GM12878 (cell line): ENCODE data around the gene DCTN2. TPM values are rescaled to one million over a fixed set of nuclear protein-coding genes. Genes with fewer than 3 reads are reported as not detected.
A peak's percentile ranks its signal among the peaks of the same experiment; 100 is the strongest.

ENCODE experiments used
- ATF3 ChIP-seq: IDR thresholded peaks from 2 replicates; pipeline ENCODE4 v1.6.1; 2011; ENCODE audit warnings: low read depth, mild to moderate bottlenecking, low read length, moderate library complexity, borderline replicate concordance; ENCODE audit errors: extremely low read depth
- CREB1 ChIP-seq: IDR thresholded peaks from 2 replicates; pipeline ENCODE4 v1.6.1; 2012; ENCODE audit warnings: low read depth, mild to moderate bottlenecking, inconsistent platforms
- CREM ChIP-seq: IDR thresholded peaks from 2 replicates; pipeline ENCODE4 v1.6.1; 2014; ENCODE audit warnings: antibody characterized with exemption, low read depth
- CTCF ChIP-seq, 3 experiments: IDR thresholded peaks in 2 of 3; conservative IDR thresholded peaks in 1 of 3; 2 replicates each; pipeline ENCODE4 v1.5.1; 2011; ENCODE audit warnings: low read depth in 3 of 3, low read length in 3 of 3, mild to moderate bottlenecking in 3 of 3, control low read depth in 2 of 3, moderate library complexity in 2 of 3, inconsistent platforms in 1 of 3, mixed read lengths in 1 of 3; ENCODE audit not compliant: control insufficient read depth in 2 of 3, insufficient read depth in 1 of 3; ENCODE audit errors: extremely low read depth in 1 of 3
- EGR1 ChIP-seq, 2 experiments: IDR thresholded peaks; 1 replicate in 1 of 2; 2 replicates in 1 of 2; pipeline ENCODE4 v1.6.1; 2011 to 2012; ENCODE audit warnings: low read depth in 2 of 2, low read length in 2 of 2, borderline replicate concordance in 1 of 2, mild to moderate bottlenecking in 1 of 2, moderate library complexity in 1 of 2
- ESRRA ChIP-seq: IDR thresholded peaks from 2 replicates; pipeline ENCODE4 v1.6.1; 2012; ENCODE audit warnings: mild to moderate bottlenecking, low read length, improper control_type of control experiment
- FOS ChIP-seq: IDR thresholded peaks from 3 replicates; pipeline ENCODE4 v1.6.1; 2011; ENCODE audit warnings: borderline replicate concordance; ENCODE audit not compliant: insufficient read length; ENCODE audit errors: extremely low read depth
- KLF5 ChIP-seq: fragments of 450-650 bp; IDR thresholded peaks from 2 replicates; pipeline ENCODE4 v1.6.1; 2014; ENCODE audit warnings: mild to moderate bottlenecking; ENCODE audit not compliant: partially characterized antibody
- MXI1 ChIP-seq: fragments of 150-350 bp; IDR thresholded peaks from 2 replicates; pipeline ENCODE4 v1.6.1; 2011; ENCODE audit warnings: low read depth, mild to moderate bottlenecking, inconsistent platforms, low read length, improper control_type of control experiment
- PKNOX1 ChIP-seq: fragments of 450-650 bp; IDR thresholded peaks from 2 replicates; pipeline ENCODE4 v1.6.1; 2016; ENCODE audit warnings: mild to moderate bottlenecking
- PML ChIP-seq: IDR thresholded peaks from 2 replicates; pipeline ENCODE4 v1.6.1; 2012; ENCODE audit warnings: low read length, inconsistent platforms
- SIX5 ChIP-seq: IDR thresholded peaks from 2 replicates; pipeline ENCODE4 v1.6.1; 2011; ENCODE audit warnings: mild to moderate bottlenecking, low read depth, low read length, moderate library complexity; ENCODE audit not compliant: severe bottlenecking
- SKIL ChIP-seq: fragments of 450-650 bp; IDR thresholded peaks from 2 replicates; pipeline ENCODE4 v1.6.1; 2017; ENCODE audit warnings: mild to moderate bottlenecking, low read depth, inconsistent platforms; ENCODE audit not compliant: poor library complexity, severe bottlenecking
- SMAD1 ChIP-seq: fragments of 450-650 bp; IDR thresholded peaks from 2 replicates; pipeline ENCODE4 v1.6.1; 2018; ENCODE audit warnings: mild to moderate bottlenecking, low read depth; ENCODE audit not compliant: partially characterized antibody
- SP1 ChIP-seq: IDR thresholded peaks from one replicate; pipeline ENCODE4 v1.6.1; 2011; ENCODE audit warnings: low read depth, low read length
- SRF ChIP-seq, 2 experiments: IDR thresholded peaks; 2 replicates each; pipeline ENCODE4 v1.6.1; 2011; ENCODE audit warnings: low read depth in 2 of 2, low read length in 2 of 2, mild to moderate bottlenecking in 1 of 2, moderate library complexity in 1 of 2
- TARDBP ChIP-seq: IDR thresholded peaks from 2 replicates; pipeline ENCODE4 v1.6.1; 2016; ENCODE audit warnings: borderline replicate concordance
- polyA plus RNA-seq, 11 experiments: library from polyadenylated mRNA; depleted of rRNA in 4 of 11; unstranded in 6 of 11; stranded (reverse) in 5 of 11; fragments of >200 nt; fragmentation: Nextera tagmentation in 4 of 11; fragmentation: Illumina TruSeq in 1 of 11; extraction: Ambion mirVana in 4 of 11; extraction: Trizol in 1 of 11; gene quantifications; 1 replicate in 1 of 11; 2 replicates in 10 of 11; pipeline versions ENCODE4 v1.2.1 to v1.2.3, GENCODE V29; 2011 to 2016; ENCODE audit warnings: inconsistent platforms in 2 of 11, missing spikeins in 2 of 11, low read depth in 1 of 11
- total RNA-seq, 4 experiments: library from RNA; depleted of rRNA in 3 of 4; stranded (reverse); fragments of >200 nt in 3 of 4; fragmentation: Illumina TruSeq in 1 of 4; extraction: Trizol in 1 of 4; gene quantifications; 2 replicates each; pipeline versions ENCODE4 v1.2.1 to v1.2.3, GENCODE V29; 2013 to 2021
- TF ChIP-seq, protein P1 (sequence below): IDR thresholded peaks from 2 replicates; pipeline ENCODE4 v1.6.1; 2011; ENCODE audit warnings: mild to moderate bottlenecking, low read depth, low read length, moderate library complexity; ENCODE audit not compliant: insufficient replicate concordance
- TF ChIP-seq, protein P2 (sequence below): fragments of 450-650 bp; IDR thresholded peaks from 2 replicates; pipeline ENCODE4 v1.6.1; 2016; ENCODE audit warnings: mild to moderate bottlenecking

DCTN2 gene
- total and polyA plus RNA-seq, 10 of the 15 experiments (the other 5 are each of a cell fraction or from before 2014, with no cell fraction given): 32.3 to 171 (median 100) TPM

DNA sequence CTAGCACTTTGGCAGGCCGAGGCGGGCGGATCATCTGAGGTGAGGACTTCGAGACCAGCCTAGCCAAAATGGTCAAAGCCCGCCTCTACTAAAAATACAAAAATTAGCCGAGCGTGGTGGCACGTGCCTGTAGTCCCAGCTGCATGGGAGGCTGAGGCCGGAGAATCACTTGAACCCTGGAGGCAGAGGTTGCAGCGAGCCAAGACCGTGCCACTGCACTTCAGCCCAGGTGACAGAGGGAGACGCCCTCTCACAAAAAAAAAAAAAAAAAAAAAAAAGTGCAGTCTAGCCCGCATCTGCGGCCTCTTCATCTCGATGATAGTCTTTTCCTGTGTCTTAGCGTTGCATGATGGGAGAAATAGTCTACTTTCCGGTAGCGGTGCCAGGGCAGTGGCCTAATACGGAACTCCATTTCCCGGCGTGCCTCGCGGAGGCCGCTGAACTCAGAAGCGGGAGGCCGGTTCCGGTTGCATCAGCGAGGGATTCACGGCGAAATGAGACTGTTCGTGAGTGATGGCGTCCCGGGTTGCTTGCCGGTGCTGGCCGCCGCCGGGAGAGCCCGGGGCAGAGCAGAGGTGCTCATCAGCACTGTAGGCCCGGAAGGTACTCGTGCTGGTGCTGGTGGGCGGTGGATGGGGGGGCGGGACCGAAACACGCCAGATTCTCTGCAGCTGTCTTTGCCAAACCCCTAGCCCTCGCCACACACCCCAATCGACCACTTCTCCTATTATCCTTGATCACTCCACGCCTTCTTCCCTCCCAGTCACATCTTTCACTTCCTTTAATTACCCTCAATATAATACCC, 59.2 kb downstream of the DCTN2 start, which contains the start of gene MARS1 (continued):
- TF ChIP-seq CREB1 (peak; percentile 84), SMAD1 (no peak), SP1 (no peak), ATF3 (peak; percentile 47; the same call in 1 of the 2 replicates), CTCF (IDR thresholded peaks at IDR 0.05 in 2 of 3, conservative IDR thresholded peaks at IDR 0.05 in 1 of 3; ENCODE audit: control insufficient read depth in 2 of 3, extremely low read depth in 1 of 3, insufficient read depth in 1 of 3, low read depth in 3 of 3, low read length in 3 of 3) (peak; percentile 34 to 41 (median 37); a peak in 4 of 6 replicates), PKNOX1 (peak; percentile 46; the same call in 1 of the 2 replicates), SKIL (peak; percentile 57), EGR1 (IDR thresholded peaks at IDR 0.05; ENCODE audit: borderline replicate concordance in 1 of 2, low read depth in 2 of 2, low read length in 2 of 2) (peak in 1 of 2 experiments; percentile 9; a peak in 1 of 3 replicates), MXI1 (peak; percentile 75; the same call in 1 of the 2 replicates), TARDBP (peak; percentile 61), KLF5 (peak; percentile 32), PML (peak; percentile 78; the same call in 1 of the 2 replicates), ESRRA (no peak), SRF (IDR thresholded peaks at IDR 0.05; ENCODE audit: low read depth in 2 of 2, low read length in 2 of 2) (peak; percentile 41 to 51; a peak in 1 of 4 replicates), CREM (peak; percentile 85), FOS (no peak), SIX5 (peak; percentile 89)
- TF ChIP-seq, protein P1, sequence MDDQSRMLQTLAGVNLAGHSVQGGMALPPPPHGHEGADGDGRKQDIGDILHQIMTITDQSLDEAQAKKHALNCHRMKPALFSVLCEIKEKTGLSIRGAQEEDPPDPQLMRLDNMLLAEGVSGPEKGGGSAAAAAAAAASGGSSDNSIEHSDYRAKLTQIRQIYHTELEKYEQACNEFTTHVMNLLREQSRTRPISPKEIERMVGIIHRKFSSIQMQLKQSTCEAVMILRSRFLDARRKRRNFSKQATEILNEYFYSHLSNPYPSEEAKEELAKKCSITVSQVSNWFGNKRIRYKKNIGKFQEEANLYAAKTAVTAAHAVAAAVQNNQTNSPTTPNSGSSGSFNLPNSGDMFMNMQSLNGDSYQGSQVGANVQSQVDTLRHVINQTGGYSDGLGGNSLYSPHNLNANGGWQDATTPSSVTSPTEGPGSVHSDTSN: no peak
- TF ChIP-seq, protein P2, sequence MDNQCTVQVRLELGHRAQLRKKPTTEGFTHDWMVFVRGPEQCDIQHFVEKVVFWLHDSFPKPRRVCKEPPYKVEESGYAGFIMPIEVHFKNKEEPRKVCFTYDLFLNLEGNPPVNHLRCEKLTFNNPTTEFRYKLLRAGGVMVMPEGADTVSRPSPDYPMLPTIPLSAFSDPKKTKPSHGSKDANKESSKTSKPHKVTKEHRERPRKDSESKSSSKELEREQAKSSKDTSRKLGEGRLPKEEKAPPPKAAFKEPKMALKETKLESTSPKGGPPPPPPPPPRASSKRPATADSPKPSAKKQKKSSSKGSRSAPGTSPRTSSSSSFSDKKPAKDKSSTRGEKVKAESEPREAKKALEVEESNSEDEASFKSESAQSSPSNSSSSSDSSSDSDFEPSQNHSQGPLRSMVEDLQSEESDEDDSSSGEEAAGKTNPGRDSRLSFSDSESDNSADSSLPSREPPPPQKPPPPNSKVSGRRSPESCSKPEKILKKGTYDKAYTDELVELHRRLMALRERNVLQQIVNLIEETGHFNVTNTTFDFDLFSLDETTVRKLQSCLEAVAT: peak; percentile 65; the same call in 1 of the 2 replicates
